A673 (cell line): Measurements from ENCODE around the gene PRR5L. TPM values are rescaled to one million over a fixed set of nuclear protein-coding genes. Genes with fewer than 3 reads are reported as not detected.
A peak's percentile ranks its signal among the peaks of the same experiment; 100 is the strongest.

Source experiments
- BruUV-seq: library from RNA; stranded (reverse); fragments of 400-500 nt; replicated peaks from 2 replicates; lab custom pipeline; 2021; lab: Mats Ljungman, UMichigan
- CTCF ChIA-PET: fragments of 300-600 bp; sonication (Branson Sonifier 250); formaldehyde crosslinking; loops from one replicate; lab custom pipeline; 2022; ENCODE audit warnings: antibody characterized with exemption; lab: Charles Lee
- POLR2A ChIA-PET: fragments of 300-600 bp; sonication (Branson Sonifier 250); formaldehyde crosslinking; loops from one replicate; lab custom pipeline; 2022; ENCODE audit warnings: antibody characterized with exemption; ENCODE audit not compliant: low non-redundant PET; lab: Charles Lee
- DNase-seq: peaks from one replicate; pipeline ENCODE4 v3.0.0-alpha.2; 2015; ENCODE audit warnings: low spot score
- H3K27ac ChIP-seq: fragments of 200-600 bp; sonication (generic); 2 replicates; pipeline ENCODE4 v1.5.1; 2016; ENCODE audit warnings: mixed run types, low read depth, mild to moderate bottlenecking, mixed read lengths, antibody characterized with exemption, low read length; ENCODE audit not compliant: poor library complexity, severe bottlenecking
- H3K27me3 ChIP-seq: fragments of 200-600 bp; sonication (generic); replicated peaks from 2 replicates; pipeline ENCODE4 v1.6.1; 2017; ENCODE audit warnings: mixed run types, low read depth, mild to moderate bottlenecking, mixed read lengths, antibody characterized with exemption, low read length; ENCODE audit not compliant: insufficient read depth, poor library complexity
- H3K36me3 ChIP-seq: fragments of 200-600 bp; sonication (generic); 2 replicates; pipeline ENCODE4 v1.6.1; 2016; ENCODE audit warnings: mixed run types, mild to moderate bottlenecking, mixed read lengths, antibody characterized with exemption, low read length; ENCODE audit not compliant: insufficient read depth, poor library complexity, severe bottlenecking
- H3K4me1 ChIP-seq: fragments of 200-600 bp; sonication (generic); 2 replicates; pipeline ENCODE4 v1.6.1; 2017; ENCODE audit warnings: mixed run types, mild to moderate bottlenecking, mixed read lengths, antibody characterized with exemption, low read length; ENCODE audit not compliant: insufficient read depth, poor library complexity, severe bottlenecking
- H3K4me3 ChIP-seq: fragments of 200-600 bp; sonication (generic); 2 replicates; pipeline ENCODE4 v1.5.1; 2016; ENCODE audit warnings: low read depth, mixed run types, mild to moderate bottlenecking, mixed read lengths, low read length; ENCODE audit not compliant: poor library complexity, severe bottlenecking
- H3K9me3 ChIP-seq: fragments of 200-600 bp; sonication (generic); 2 replicates; pipeline ENCODE4 v1.6.1; 2016; ENCODE audit warnings: mixed run types, low read depth, mild to moderate bottlenecking, mixed read lengths, antibody characterized with exemption, low read length; ENCODE audit not compliant: poor library complexity, severe bottlenecking
- EZH2 ChIP-seq: fragments of 200-600 bp; sonication (generic); IDR thresholded peaks from 2 replicates; pipeline ENCODE4 v1.6.1; 2017; ENCODE audit warnings: borderline replicate concordance, low read depth, mild to moderate bottlenecking, mixed read lengths, antibody characterized with exemption, low read length; ENCODE audit not compliant: poor library complexity, severe bottlenecking
- intact Hi-C: fragments of 100-400 bp; cut with micrococcal nuclease; formaldehyde crosslinking; loops from one replicate; pipeline ENCODE4 v1.10.0; 2022; ENCODE audit not compliant: unreplicated experiment
- total RNA-seq: library from RNA; stranded (reverse); gene quantifications from 2 replicates; pipeline ENCODE4 v1.2.3, GENCODE V29; 2021
- TF ChIP-seq, protein P1 (sequence below): fragments of 300-800, 200-600 bp; sonication (generic); conservative IDR thresholded peaks from 2 replicates; pipeline ENCODE4 v1.5.1; 2017; ENCODE audit warnings: low read depth, mild to moderate bottlenecking, antibody characterized with exemption, low read length, moderate library complexity, mixed read lengths

PRR5L gene
- total RNA-seq, 1 experiment from 2014 or later: 102 TPM

DNA sequence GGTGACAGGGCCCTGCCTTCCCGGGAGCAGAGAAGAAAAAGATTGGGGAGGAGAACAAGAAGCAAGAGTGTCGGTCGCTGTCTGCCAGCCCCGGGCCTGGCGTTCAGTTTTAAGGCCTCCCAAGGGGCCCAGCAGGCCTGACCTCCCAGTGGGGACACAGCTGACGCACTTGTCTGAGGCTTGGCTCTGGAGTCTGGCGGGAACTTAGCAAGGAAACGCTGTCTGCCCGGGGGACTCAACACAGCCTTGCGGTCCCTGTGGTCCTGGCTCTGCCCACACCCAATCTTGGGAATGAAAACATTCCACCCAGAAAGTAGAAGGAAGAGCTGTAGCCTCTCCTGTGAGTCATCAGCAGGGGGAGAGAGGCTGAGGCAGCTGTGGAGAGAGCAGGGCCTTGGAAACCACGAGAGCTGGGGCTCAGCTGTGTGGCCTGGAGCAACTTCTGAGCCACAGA lies 159.6 kb downstream of the PRR5L start:
- H3K9me3 ChIP-seq: no peaks in the 10 kb centered on the region
- H3K4me1 ChIP-seq: peaks cover 19% of the 10 kb centered on the region
- peak overlapping the region; percentile 63 for H3K27ac ChIP-seq
- H3K27me3 ChIP-seq: no peaks in the 10 kb centered on the region
- H3K36me3 ChIP-seq: peaks cover 15% of the 10 kb centered on the region
- TF ChIP-seq, protein P1, sequence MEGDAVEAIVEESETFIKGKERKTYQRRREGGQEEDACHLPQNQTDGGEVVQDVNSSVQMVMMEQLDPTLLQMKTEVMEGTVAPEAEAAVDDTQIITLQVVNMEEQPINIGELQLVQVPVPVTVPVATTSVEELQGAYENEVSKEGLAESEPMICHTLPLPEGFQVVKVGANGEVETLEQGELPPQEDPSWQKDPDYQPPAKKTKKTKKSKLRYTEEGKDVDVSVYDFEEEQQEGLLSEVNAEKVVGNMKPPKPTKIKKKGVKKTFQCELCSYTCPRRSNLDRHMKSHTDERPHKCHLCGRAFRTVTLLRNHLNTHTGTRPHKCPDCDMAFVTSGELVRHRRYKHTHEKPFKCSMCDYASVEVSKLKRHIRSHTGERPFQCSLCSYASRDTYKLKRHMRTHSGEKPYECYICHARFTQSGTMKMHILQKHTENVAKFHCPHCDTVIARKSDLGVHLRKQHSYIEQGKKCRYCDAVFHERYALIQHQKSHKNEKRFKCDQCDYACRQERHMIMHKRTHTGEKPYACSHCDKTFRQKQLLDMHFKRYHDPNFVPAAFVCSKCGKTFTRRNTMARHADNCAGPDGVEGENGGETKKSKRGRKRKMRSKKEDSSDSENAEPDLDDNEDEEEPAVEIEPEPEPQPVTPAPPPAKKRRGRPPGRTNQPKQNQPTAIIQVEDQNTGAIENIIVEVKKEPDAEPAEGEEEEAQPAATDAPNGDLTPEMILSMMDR: no peak
- TF ChIP-seq EZH2: no peak
- H3K4me3 ChIP-seq: no peak overlapping the region
- peak; percentile 89 for DNase-seq
- ChIA-PET POLR2A (interaction anchor here (0.6 kb wide), 1 partner anchor 158 kb away, joined by 3 read pairs; no protein-coding TSS in a partner anchor), CTCF (interaction anchor here (0.9 to 1.0 kb wide), 2 partner anchors 37 to 108 kb away, joined by 3 to 4 read pairs; no protein-coding TSS in a partner anchor)
- BruUV-seq: no TSS peak
- intact Hi-C loops: no loop called here

DNA sequence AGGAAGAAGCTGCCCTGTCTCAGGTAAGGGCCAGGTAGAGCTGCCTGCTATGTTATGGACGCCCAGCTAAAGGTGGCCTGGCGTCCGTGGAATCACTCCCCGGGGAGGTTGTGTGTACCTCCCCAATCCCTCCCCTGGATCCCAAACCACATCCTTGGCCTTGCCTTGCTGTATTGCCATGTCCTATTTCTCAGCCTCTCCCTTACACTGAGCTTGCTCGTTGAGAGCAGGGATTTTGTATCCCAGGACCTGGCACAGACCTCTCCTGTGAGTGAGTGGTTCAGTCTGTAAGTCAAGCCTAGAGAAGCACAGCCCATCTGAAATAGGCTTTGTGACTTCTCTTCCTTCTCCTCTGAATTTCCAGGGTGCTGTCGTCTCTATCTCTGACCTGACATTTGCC lies 160.1 kb downstream of the PRR5L start:
- POLR2A ChIA-PET: interaction anchor here (0.6 kb wide), 1 partner anchor 158 kb away, joined by 3 read pairs; no protein-coding TSS in a partner anchor

DNA sequence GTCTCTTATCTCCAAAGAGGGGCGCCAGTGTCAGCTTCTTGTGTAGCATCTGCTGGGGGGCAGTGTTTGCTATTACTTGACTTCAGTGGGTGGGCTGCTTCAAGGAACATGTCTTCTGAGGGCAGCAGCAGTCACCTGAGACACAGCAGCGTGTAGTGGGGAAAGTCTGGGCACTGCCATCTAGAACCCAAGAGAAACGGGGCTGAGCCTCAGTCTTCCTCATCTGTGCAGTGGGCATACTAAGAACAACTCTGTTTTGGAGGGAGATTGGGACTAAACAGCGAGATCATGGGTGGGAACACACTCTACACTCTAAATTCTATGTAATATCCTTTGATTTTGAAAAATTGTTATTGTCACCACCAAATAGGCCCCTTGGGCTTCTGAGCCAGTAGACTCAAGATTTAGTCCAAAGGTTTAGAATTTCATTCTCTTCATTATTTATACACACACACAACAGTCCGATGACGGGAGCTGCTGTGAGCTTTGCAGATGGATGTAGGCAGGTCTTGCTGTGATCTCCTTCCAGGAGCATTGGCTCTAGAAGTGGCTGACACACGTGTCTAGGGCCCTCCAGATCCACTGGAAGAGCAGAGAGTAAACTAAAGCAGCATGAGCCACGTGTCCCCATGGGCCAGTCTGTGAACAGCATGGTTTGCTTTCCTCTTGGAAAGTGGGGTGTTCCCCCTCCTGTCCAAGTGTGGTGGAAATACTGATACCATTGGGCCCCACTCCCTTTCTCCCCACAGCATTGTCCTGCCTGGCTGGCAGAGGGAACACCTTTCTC lies 162.2 kb downstream of the PRR5L start:
- POLR2A ChIA-PET: no interaction called here
- TF ChIP-seq, protein P1: no peak
- TF ChIP-seq EZH2: no peak

More for the DNA sequence above, 160.1 kb downstream of the PRR5L start:
- no peak for DNase-seq
- no peak for TF ChIP-seq EZH2
- TF ChIP-seq, protein P1: no peak
- intact Hi-C loops: no loop called here
- Histone ChIP-seq H3K4me1 (peaks cover 19% of the 10 kb centered on the region), H3K9me3 (no peaks in the 10 kb centered on the region), H3K4me3 (no peak overlapping the region), H3K27ac (peak overlapping the region; percentile 63), H3K36me3 (peaks cover 14% of the 10 kb centered on the region), H3K27me3 (no peaks in the 10 kb centered on the region)
- BruUV-seq: no TSS peak
- CTCF ChIA-PET: interaction anchor here (0.9 to 1.0 kb wide), 2 partner anchors 37 to 108 kb away, joined by 3 to 4 read pairs; no protein-coding TSS in a partner anchor

More for the DNA sequence above, 162.2 kb downstream of the PRR5L start:
- Histone ChIP-seq H3K27ac (no peak overlapping the region), H3K27me3 (no peaks in the 10 kb centered on the region), H3K36me3 (peaks cover 3% of the 10 kb centered on the region), H3K4me1 (peaks cover 19% of the 10 kb centered on the region), H3K9me3 (no peaks in the 10 kb centered on the region), H3K4me3 (no peak overlapping the region)
- no TSS peak for BruUV-seq
- DNase-seq: no peak
- intact Hi-C loops: no loop called here
- CTCF ChIA-PET: no interaction called here
